H1 (cell line): Measurements from ENCODE around the gene SRRM5. TPM values are rescaled to one million over a fixed set of nuclear protein-coding genes. Genes with fewer than 3 reads are reported as not detected.

ENCODE experiments used
- CTCF ChIA-PET: fragments of 300-600 bp; sonication (Branson Sonifier 250); formaldehyde crosslinking; loops from one replicate; lab custom pipeline; 2021; ENCODE audit not compliant: partially characterized antibody; lab: Charles Lee
- POLR2A ChIA-PET: fragments of 300-600 bp; sonication (Branson Sonifier 250); formaldehyde crosslinking; loops from one replicate; lab custom pipeline; 2021; ENCODE audit warnings: inconsistent platforms; ENCODE audit not compliant: partially characterized antibody; lab: Charles Lee
- DNase-seq, 2 experiments: peaks; one replicate each; pipeline versions ENCODE4 v3.0.0 to v3.0.0-alpha.2; 2010 to 2022; ENCODE audit warnings: low spot score in 2 of 2, low read depth in 1 of 2, mixed read lengths in 1 of 2
- FAIRE-seq: peaks from 2 replicates; lab custom pipeline; 2011; peaks lifted over from hg19 to GRCh38; lab: Jason Lieb, UNC
- H2AFZ ChIP-seq: 2 replicates; pipeline ENCODE4 v1.8.1; 2012; ENCODE audit warnings: low read length, inconsistent platforms
- H2AK5ac ChIP-seq: 2 replicates; pipeline ENCODE4 v1.6.1; 2013; ENCODE audit warnings: low read depth, low read length
- H2BK120ac ChIP-seq: replicated peaks from 2 replicates; pipeline ENCODE3; 2013; ENCODE audit warnings: low read depth, low read length, inconsistent platforms
- H2BK12ac ChIP-seq: 2 replicates; pipeline ENCODE4 v1.6.1; 2013; ENCODE audit warnings: low read depth, low read length
- H2BK15ac ChIP-seq: 2 replicates; pipeline ENCODE4 v1.6.1; 2013; ENCODE audit warnings: low read length
- H2BK20ac ChIP-seq: 2 replicates; pipeline ENCODE4 v1.6.1; 2013; ENCODE audit warnings: low read length
- H2BK5ac ChIP-seq: 2 replicates; pipeline ENCODE4 v1.6.1; 2013; ENCODE audit warnings: low read depth, low read length
- H3K14ac ChIP-seq: 2 replicates; pipeline ENCODE4 v1.6.1; 2013; ENCODE audit warnings: inconsistent platforms; ENCODE audit not compliant: insufficient read length
- H3K18ac ChIP-seq: 2 replicates; pipeline ENCODE4 v1.6.1; 2013; ENCODE audit warnings: low read length; ENCODE audit errors: extremely low read depth
- H3K23ac ChIP-seq: 2 replicates; pipeline ENCODE4 v1.6.1; 2013; ENCODE audit warnings: inconsistent platforms; ENCODE audit not compliant: insufficient read length
- H3K23me2 ChIP-seq: 2 replicates; pipeline ENCODE4 v1.6.1; 2013; ENCODE audit warnings: low read depth, low read length
- H3K27ac ChIP-seq: 2 replicates; pipeline ENCODE4 v1.6.1; 2011; ENCODE audit warnings: low read depth, low read length, inconsistent platforms
- H3K27me3 ChIP-seq, 4 experiments: replicated peaks in 1 of 4; 1 replicate in 1 of 4; 2 replicates in 3 of 4; pipeline versions ENCODE4 v1.6.1 to v1.8.1; 2011 to 2013; ENCODE audit warnings: low read length in 3 of 4, mild to moderate bottlenecking in 3 of 4, inconsistent platforms in 2 of 4, mixed read lengths in 2 of 4, moderate library complexity in 1 of 4; ENCODE audit not compliant: control insufficient read depth in 3 of 4, insufficient read depth in 3 of 4; ENCODE audit errors: extremely low read depth in 1 of 4
- H3K36me3 ChIP-seq, 4 experiments: 2 replicates each; pipeline versions ENCODE4 v1.6.1 to v1.8.1; 2011 to 2013; ENCODE audit warnings: mild to moderate bottlenecking in 4 of 4, low read length in 3 of 4, moderate library complexity in 2 of 4, control low read depth in 1 of 4, inconsistent platforms in 1 of 4; ENCODE audit not compliant: insufficient read depth in 4 of 4, control insufficient read depth in 2 of 4
- H3K4ac ChIP-seq: replicated peaks from 2 replicates; pipeline ENCODE3; 2013; ENCODE audit warnings: low read length, low read depth, mixed read lengths, inconsistent platforms; ENCODE audit not compliant: insufficient read length
- H3K4me1 ChIP-seq, 4 experiments: replicated peaks in 1 of 4; 1 replicate in 1 of 4; 2 replicates in 3 of 4; pipeline versions ENCODE4 v1.6.1 to v1.8.1; 2011 to 2013; ENCODE audit warnings: low read length in 3 of 4, inconsistent platforms in 2 of 4, mixed read lengths in 1 of 4; ENCODE audit not compliant: insufficient read depth in 4 of 4, control insufficient read depth in 3 of 4
- H3K4me2 ChIP-seq, 2 experiments: 2 replicates each; pipeline versions ENCODE4 v1.6.1 to v1.8.1; 2011 to 2013; ENCODE audit warnings: low read depth in 2 of 2, low read length in 2 of 2, control low read depth in 1 of 2, inconsistent platforms in 1 of 2, mild to moderate bottlenecking in 1 of 2; ENCODE audit not compliant: insufficient read depth in 1 of 2
- H3K4me3 ChIP-seq, 4 experiments: fragments of 200-600, 300-600 bp in 1 of 4; sonication (generic), shearing (Covaris generic), sonication (Bioruptor Twin) in 1 of 4; 2 replicates each; pipeline versions ENCODE4 v1.5.1 to v1.8.1; 2011 to 2016; ENCODE audit warnings: low read length in 4 of 4, low read depth in 3 of 4, control low read depth in 2 of 4, inconsistent platforms in 2 of 4, mild to moderate bottlenecking in 2 of 4, mixed read lengths in 1 of 4, moderate library complexity in 1 of 4; ENCODE audit not compliant: insufficient read depth in 2 of 4; ENCODE audit errors: extremely low read depth in 1 of 4
- H3K56ac ChIP-seq: replicated peaks from 2 replicates; pipeline ENCODE3; 2013; ENCODE audit warnings: low read depth, mild to moderate bottlenecking, mixed read lengths, low read length, inconsistent platforms; ENCODE audit not compliant: insufficient read length
- H3K79me1 ChIP-seq: 2 replicates; pipeline ENCODE4 v1.6.1; 2013; ENCODE audit warnings: low read depth, low read length, control low read depth
- H3K79me2 ChIP-seq, 2 experiments: 2 replicates each; pipeline versions ENCODE4 v1.6.1 to v1.8.1; 2012 to 2013; ENCODE audit warnings: low read length in 2 of 2, mild to moderate bottlenecking in 2 of 2, inconsistent platforms in 1 of 2; ENCODE audit not compliant: insufficient read depth in 2 of 2, control insufficient read depth in 1 of 2
- H3K9ac ChIP-seq, 4 experiments: replicated peaks in 1 of 4; 1 replicate in 1 of 4; 2 replicates in 3 of 4; pipeline versions ENCODE4 v1.6.1 to v1.8.1; 2011 to 2013; ENCODE audit warnings: low read depth in 3 of 4, low read length in 3 of 4, control low read depth in 2 of 4, mild to moderate bottlenecking in 2 of 4, moderate library complexity in 2 of 4, inconsistent platforms in 1 of 4; ENCODE audit errors: extremely low read depth in 1 of 4
- H3K9me3 ChIP-seq, 2 experiments: 2 replicates each; pipeline versions ENCODE4 v1.6.1 to v1.8.1; 2012 to 2013; ENCODE audit warnings: mild to moderate bottlenecking in 2 of 2, moderate library complexity in 2 of 2, control low read depth in 1 of 2, inconsistent platforms in 1 of 2, low read depth in 1 of 2, low read length in 1 of 2, mixed read lengths in 1 of 2; ENCODE audit not compliant: insufficient read depth in 2 of 2
- H4K20me1 ChIP-seq, 2 experiments: replicated peaks in 1 of 2; 2 replicates each; pipeline versions ENCODE3 to v1.8.1; 2011 to 2013; ENCODE audit warnings: inconsistent platforms in 2 of 2, low read length in 2 of 2, mild to moderate bottlenecking in 1 of 2; ENCODE audit not compliant: insufficient read depth in 2 of 2, control insufficient read depth in 1 of 2
- H4K5ac ChIP-seq: 2 replicates; pipeline ENCODE4 v1.6.1; 2013; ENCODE audit warnings: low read length, low read depth, mixed read lengths, inconsistent platforms; ENCODE audit not compliant: insufficient read length
- H4K8ac ChIP-seq: 2 replicates; pipeline ENCODE4 v1.8.0; 2013; ENCODE audit warnings: mild to moderate bottlenecking, moderate library complexity, low read length, inconsistent platforms; ENCODE audit not compliant: insufficient read depth; ENCODE audit errors: extremely low read depth
- H4K91ac ChIP-seq: replicated peaks from 2 replicates; pipeline ENCODE3; 2013; ENCODE audit warnings: low read length, mixed read lengths, inconsistent platforms; ENCODE audit not compliant: insufficient read length
- EP300 ChIP-seq, 2 experiments: IDR thresholded peaks; 1 replicate in 1 of 2; 2 replicates in 1 of 2; pipeline ENCODE4 v1.6.1; 2011 to 2012; ENCODE audit warnings: low read depth in 2 of 2, low read length in 2 of 2, mild to moderate bottlenecking in 2 of 2, borderline replicate concordance in 1 of 2, inconsistent platforms in 1 of 2, moderate library complexity in 1 of 2
- FOSL1 ChIP-seq: IDR thresholded peaks from 2 replicates; pipeline ENCODE4 v1.6.1; 2011; ENCODE audit warnings: mild to moderate bottlenecking, low read depth, low read length, moderate library complexity; ENCODE audit not compliant: insufficient read depth
- MAFK ChIP-seq: IDR thresholded peaks from 2 replicates; pipeline ENCODE4 v1.6.1; 2012; ENCODE audit warnings: low read depth, mild to moderate bottlenecking, improper control_type of control experiment, low read length
- MAX ChIP-seq: IDR thresholded peaks from 2 replicates; pipeline ENCODE4 v1.6.1; 2012; ENCODE audit warnings: inconsistent platforms
- POU5F1 ChIP-seq: IDR thresholded peaks from 2 replicates; pipeline ENCODE4 v1.6.1; 2011; ENCODE audit warnings: low read depth, mild to moderate bottlenecking, low read length, moderate library complexity
- RXRA ChIP-seq: IDR thresholded peaks from 2 replicates; pipeline ENCODE4 v1.6.1; 2011; ENCODE audit warnings: low read depth, mild to moderate bottlenecking, low read length, moderate library complexity; ENCODE audit not compliant: insufficient read depth
- TBP ChIP-seq: IDR thresholded peaks from 2 replicates; pipeline ENCODE4 v1.6.1; 2011; ENCODE audit warnings: low read depth, low read length, improper control_type of control experiment
- WGBS, 2 experiments: shearing (Covaris generic) in 1 of 2; methylation state at CpG; one replicate each; pipeline versions ENCODE4 v1.1.6 to v1.1.7; 2013 to 2015; ENCODE audit warnings: low lambda C conversion rate in 2 of 2, mixed read lengths in 2 of 2, inconsistent platforms in 1 of 2, low coverage in 1 of 2, missing lambda C conversion rate in 1 of 2; ENCODE audit not compliant: insufficient replicate concordance in 2 of 2, insufficient coverage in 1 of 2, insufficient read length in 1 of 2; ENCODE audit errors: extremely low coverage in 1 of 2, missing lambda C conversion rate in 1 of 2; 5-methylcytosine and 5-hydroxymethylcytosine counted together
- polyA plus RNA-seq, 7 experiments: library from polyadenylated mRNA; depleted of rRNA in 3 of 7; stranded (reverse) in 5 of 7; unstranded in 2 of 7; fragments of >200 nt in 5 of 7; fragments of 200-250 nt in 2 of 7; gene quantifications; 1 replicate in 5 of 7; 2 replicates in 1 of 7; 4 replicates in 1 of 7; pipeline versions ENCODE4 v1.2.1 to v1.2.3, GENCODE V29; 2011 to 2013; ENCODE audit warnings: missing spikeins in 2 of 7, mixed read lengths in 2 of 7
- total RNA-seq: library from RNA; stranded (reverse); fragmentation: NEBNext Ultra II Directional; extraction: Animal tissue kit (Norgen Biotek cat#: 25700); gene quantifications from 2 replicates; pipeline ENCODE4 v1.2.1, GENCODE V29; 2021

Gene SRRM5
- total and polyA plus RNA-seq, 2 of the 8 experiments (the other 6 are each of a cell fraction or from before 2014, with no cell fraction given), result 0.06 to 0.11 TPM

- POLR2A ChIA-PET, result interaction anchor here (0.7 to 3.6 kb wide), 6 partner anchors 8 to 53 kb away, joined by 4 to 22 read pairs (median 8); partner anchors contain the start of gene ZNF575
- peaks cover 5% of the 10 kb centered on the region; the same call in 1 of the 2 replicates for H3K79me1 ChIP-seq
- no peak overlapping the region for H4K8ac ChIP-seq
- no peak overlapping the region for H2BK120ac ChIP-seq
- no peak overlapping the region for H3K18ac ChIP-seq
- H2BK5ac ChIP-seq, result peak overlapping the region; percentile 83; the same call in 1 of the 2 replicates
- H3K4ac ChIP-seq, result no peak overlapping the region
- H3K4me2 ChIP-seq, result peak overlapping the region; percentile 64 to 98
- peaks cover 16% of the 10 kb centered on the region for H3K23me2 ChIP-seq
- H3K27me3 ChIP-seq, result no peaks in the 10 kb centered on the region
- 0 out of 2 replicates have a peak overlapping the region, but pooled peaks have one; percentile 67 for H2AK5ac ChIP-seq
- no peak overlapping the region; a peak in 1 of 7 replicates for H3K9ac ChIP-seq
- H2AFZ ChIP-seq, result 0 out of 2 replicates have a peak overlapping the region, but pooled peaks have one; percentile 23
- 82% methylated on average over 7 of the region's 7 CpGs; no CpG with 5 or more reads in 1 of the 2 experiments for WGBS, 2 experiments
- H2BK15ac ChIP-seq, result 0 out of 2 replicates have a peak overlapping the region, but pooled peaks have one; percentile 48
- CTCF ChIA-PET, result interaction anchor here (1.2 to 6.9 kb wide), 3 partner anchors 9 to 26 kb away, joined by 3 to 45 read pairs (median 7); partner anchors contain the start of gene IRGQ
- no peak overlapping the region for H2BK20ac ChIP-seq
- H3K9me3 ChIP-seq, result no peaks in the 10 kb centered on the region
- peaks cover 0 to 11% (median 5%) of the 10 kb centered on the region in 4 experiments; a peak in 6 of 7 replicates for H3K4me1 ChIP-seq
- H3K79me2 ChIP-seq, result no peaks in the 10 kb centered on the region
- H3K36me3 ChIP-seq, result peaks cover 0 to under 1% (median 0%) of the 10 kb centered on the region in 4 experiments; a peak in 2 of 8 replicates
- H4K20me1 ChIP-seq, result peaks cover 0 to 4% of the 10 kb centered on the region in 2 experiments
- TF ChIP-seq RXRA, result no peak
- no peak for TF ChIP-seq POU5F1
- TF ChIP-seq MAFK, result no peak
- TF ChIP-seq FOSL1, result no peak
- TF ChIP-seq EP300 (IDR thresholded peaks at IDR 0.05; ENCODE audit: borderline replicate concordance in 1 of 2, low read depth in 2 of 2, low read length in 2 of 2), result no peak
- TF ChIP-seq MAX, result no peak
- TF ChIP-seq TBP, result no peak
- H2BK12ac ChIP-seq, result no peak overlapping the region
- DNase-seq (no peak), FAIRE-seq (no peak)
- H3K14ac ChIP-seq, result no peak overlapping the region
- H3K4me3 ChIP-seq, result peak overlapping the region in 1 of 4 experiments; percentile 89; a peak in 2 of 8 replicates
- no peak overlapping the region for H3K23ac ChIP-seq
- no peak overlapping the region for H3K56ac ChIP-seq
- no peak overlapping the region for H3K27ac ChIP-seq
- H4K5ac ChIP-seq, result no peak overlapping the region
- no peak overlapping the region for H4K91ac ChIP-seq
Observed at GRCh38 chr19:43581467-43581866, 30.4 kb upstream of the SRRM5 start.
